ENCODE results near the gene HS3ST5.
"Not testable (repeated sequence)": the region's sequence is repeated elsewhere in the genome, so short reads cannot be mapped to it uniquely, and the experiment has no call there.

The HS3ST5 gene

GRCh38 chr6:114181664-114182063 is 161.2 kb downstream of the HS3ST5 start:
- no peak for DNase-seq

GRCh38 chr6:114179411-114179810 is 163.4 kb downstream of the HS3ST5 start:
- DNase-seq: no peak

- DNase-seq: no peak
Measured at GRCh38 chr6:114176726-114177125, 166.1 kb downstream of the HS3ST5 start.

- no peak for DNase-seq
Measured at GRCh38 chr6:114172576-114173260, 170.1 kb downstream of the HS3ST5 start.

GRCh38 chr6:114171473-114171872 is 171.3 kb downstream of the HS3ST5 start:
- DNase-seq: no peak

- no peak for DNase-seq
Measured at GRCh38 chr6:114170958-114171387, 171.8 kb downstream of the HS3ST5 start.

- no peak for DNase-seq
Measured at GRCh38 chr6:114170372-114170771, 172.5 kb downstream of the HS3ST5 start.

- no peak for DNase-seq
Measured at GRCh38 chr6:114169763-114170162, 173.1 kb downstream of the HS3ST5 start.

- DNase-seq: no peak
Measured at GRCh38 chr6:114167583-114168576, 174.9 kb downstream of the HS3ST5 start.

GRCh38 chr6:114164207-114164606 is 178.6 kb downstream of the HS3ST5 start:
- DNase-seq: no peak

GRCh38 chr6:114162691-114163347 is 180.0 kb downstream of the HS3ST5 start:
- DNase-seq: no peak

- DNase-seq: no peak
Measured at GRCh38 chr6:114160881-114161280, 181.9 kb downstream of the HS3ST5 start.

- DNase-seq: no peak
Measured at GRCh38 chr6:114159727-114160126, 183.1 kb downstream of the HS3ST5 start.

- no peak for DNase-seq
Measured at GRCh38 chr6:114158838-114159694, 183.8 kb downstream of the HS3ST5 start.

- DNase-seq: no peak
Measured at GRCh38 chr6:114158411-114158810, 184.4 kb downstream of the HS3ST5 start.

GRCh38 chr6:114157848-114158247 is 185.0 kb downstream of the HS3ST5 start:
- DNase-seq: no peak

- no peak for DNase-seq
Measured at GRCh38 chr6:114155763-114156162, 187.1 kb downstream of the HS3ST5 start.

- no peak for DNase-seq
Measured at GRCh38 chr6:114154812-114155211, 188.0 kb downstream of the HS3ST5 start.

- no peak for DNase-seq
Measured at GRCh38 chr6:114153448-114153847, 189.4 kb downstream of the HS3ST5 start.

- no peak for DNase-seq
Measured at GRCh38 chr6:114151064-114151690, 191.6 kb downstream of the HS3ST5 start.

GRCh38 chr6:114149182-114149581 is 193.6 kb downstream of the HS3ST5 start:
- DNase-seq: not testable (repeated sequence)

Measured in NCI-H510A (cell line).